Measurements from ENCODE around the gene RNF144A.

DNA sequence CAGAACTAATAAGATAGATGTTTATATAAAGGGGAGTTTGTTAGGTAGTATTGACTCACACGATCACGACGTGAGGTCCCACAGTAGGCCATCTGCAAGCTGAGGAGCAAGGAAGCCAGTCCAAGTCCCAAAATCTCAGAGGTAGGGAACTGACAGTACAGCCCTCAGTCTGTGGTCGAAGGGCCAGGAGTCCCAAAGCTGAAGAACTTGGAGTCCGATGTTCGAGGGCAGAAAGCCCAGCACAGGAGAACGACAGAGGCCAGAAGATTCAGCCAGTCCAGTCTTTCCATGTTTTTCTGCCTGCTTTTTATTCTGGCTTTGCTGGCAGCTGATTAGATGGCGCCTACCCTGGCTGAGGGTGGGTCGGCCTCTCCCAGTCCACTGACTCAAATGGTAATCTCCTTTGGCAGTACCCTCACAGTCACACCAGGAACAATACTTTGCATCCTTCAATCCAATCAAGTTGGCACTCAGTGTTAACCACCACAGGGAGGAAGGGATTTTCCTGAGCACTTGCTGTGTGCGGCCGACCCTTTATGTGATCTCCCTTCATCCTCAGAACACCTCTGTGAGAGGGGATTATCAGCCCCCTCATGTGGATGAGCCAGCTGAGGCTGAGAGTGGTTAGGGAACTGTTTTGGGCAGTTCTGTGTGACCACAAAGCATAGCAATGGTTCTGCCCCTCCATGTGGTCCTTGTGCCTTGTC, 78.3 kb downstream of the RNF144A start:
- TF ChIP-seq, protein P1, sequence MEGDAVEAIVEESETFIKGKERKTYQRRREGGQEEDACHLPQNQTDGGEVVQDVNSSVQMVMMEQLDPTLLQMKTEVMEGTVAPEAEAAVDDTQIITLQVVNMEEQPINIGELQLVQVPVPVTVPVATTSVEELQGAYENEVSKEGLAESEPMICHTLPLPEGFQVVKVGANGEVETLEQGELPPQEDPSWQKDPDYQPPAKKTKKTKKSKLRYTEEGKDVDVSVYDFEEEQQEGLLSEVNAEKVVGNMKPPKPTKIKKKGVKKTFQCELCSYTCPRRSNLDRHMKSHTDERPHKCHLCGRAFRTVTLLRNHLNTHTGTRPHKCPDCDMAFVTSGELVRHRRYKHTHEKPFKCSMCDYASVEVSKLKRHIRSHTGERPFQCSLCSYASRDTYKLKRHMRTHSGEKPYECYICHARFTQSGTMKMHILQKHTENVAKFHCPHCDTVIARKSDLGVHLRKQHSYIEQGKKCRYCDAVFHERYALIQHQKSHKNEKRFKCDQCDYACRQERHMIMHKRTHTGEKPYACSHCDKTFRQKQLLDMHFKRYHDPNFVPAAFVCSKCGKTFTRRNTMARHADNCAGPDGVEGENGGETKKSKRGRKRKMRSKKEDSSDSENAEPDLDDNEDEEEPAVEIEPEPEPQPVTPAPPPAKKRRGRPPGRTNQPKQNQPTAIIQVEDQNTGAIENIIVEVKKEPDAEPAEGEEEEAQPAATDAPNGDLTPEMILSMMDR (conservative IDR thresholded peaks at IDR 0.05; ENCODE audit: low read length) = no peak
- no peak for TF ChIP-seq EZH2phosphoT487 (IDR thresholded peaks at IDR 0.05; ENCODE audit: borderline replicate concordance)
